GM12878 (cell line): Measurements from ENCODE around the gene CMSS1. TPM values are rescaled to one million over a fixed set of nuclear protein-coding genes. Genes with fewer than 3 reads are reported as not detected.

Source experiments
- ATAC-seq: fragments of 200-7000 bp; cut with Tn5 transposase; 3 replicates; pipeline ENCODE4 v1.9.1; 2020; ENCODE audit warnings: mild to moderate bottlenecking, moderate library complexity
- BruUV-seq: library from RNA; stranded (reverse); fragments of 400-500 nt; replicated peaks from 2 replicates; lab custom pipeline; 2021; lab: Mats Ljungman, UMichigan
- CTCF ChIA-PET: fragments of 300-600 bp; sonication (Branson Sonifier 250); formaldehyde crosslinking; extraction: SDS; loops from one replicate; lab custom pipeline; 2021; ENCODE audit warnings: inconsistent platforms; lab: Yijun Ruan, JAX
- POLR2A ChIA-PET: fragments of 350-600 bp; formaldehyde crosslinking; extraction: SDS; loops from one replicate; lab custom pipeline; 2021; ENCODE audit warnings: inconsistent platforms; lab: Charles Lee
- RAD21 ChIA-PET: fragments of 300-600 bp; sonication (Branson Sonifier 250); formaldehyde crosslinking; loops from one replicate; lab custom pipeline; 2023; ENCODE audit warnings: antibody characterized with exemption; ENCODE audit not compliant: unreplicated experiment; lab: Charles Lee
- SMC1A ChIA-PET: fragments of 300-600 bp; sonication (Branson Sonifier 250); formaldehyde crosslinking; loops from one replicate; lab custom pipeline; 2023; ENCODE audit not compliant: unreplicated experiment, uncharacterized antibody; lab: Charles Lee
- DNase-seq: peaks from one replicate; pipeline ENCODE4 v3.0.0-alpha.2; 2011; ENCODE audit warnings: low read depth, low spot score
- FAIRE-seq: peaks from 3 replicates; lab custom pipeline; 2011; peaks lifted over from hg19 to GRCh38; lab: Jason Lieb, UNC
- H2AFZ ChIP-seq: 2 replicates; pipeline ENCODE4 v1.6.0; 2011; ENCODE audit warnings: low read depth, low read length, control low read depth; ENCODE audit not compliant: control insufficient read depth
- H3K27ac ChIP-seq: 2 replicates; pipeline ENCODE4 v1.5.1; 2011; ENCODE audit warnings: control low read depth; ENCODE audit not compliant: control insufficient read depth, insufficient read depth
- H3K27me3 ChIP-seq, 2 experiments: replicated peaks in 1 of 2; 2 replicates each; pipeline versions ENCODE4 v1.6.0 to v1.6.1; 2011; ENCODE audit warnings: low read length in 1 of 2; ENCODE audit not compliant: control insufficient read depth in 2 of 2, insufficient read depth in 2 of 2
- H3K36me3 ChIP-seq, 2 experiments: 2 replicates each; pipeline ENCODE4 v1.5.1; 2011; ENCODE audit warnings: low read length in 1 of 2; ENCODE audit not compliant: control insufficient read depth in 2 of 2, insufficient read depth in 2 of 2
- H3K4me1 ChIP-seq: 2 replicates; pipeline ENCODE4 v1.6.1; 2011; ENCODE audit warnings: mild to moderate bottlenecking, low read length, moderate library complexity, mixed read lengths; ENCODE audit not compliant: control insufficient read depth, insufficient read depth
- H3K4me2 ChIP-seq: 2 replicates; pipeline ENCODE4 v1.6.0; 2011; ENCODE audit warnings: control low read depth; ENCODE audit not compliant: control insufficient read depth, insufficient read depth
- H3K4me3 ChIP-seq: fragments of 200-600 bp; sonication (generic); 2 replicates; pipeline ENCODE4 v1.5.1; 2016
- H3K79me2 ChIP-seq: 2 replicates; pipeline ENCODE4 v1.6.0; 2011; ENCODE audit warnings: low read length; ENCODE audit not compliant: control insufficient read depth, insufficient read depth
- H3K9ac ChIP-seq: 2 replicates; pipeline ENCODE4 v1.8.0; 2011; ENCODE audit warnings: low read length, control low read depth, mixed read lengths; ENCODE audit not compliant: control insufficient read depth, insufficient read depth
- H3K9me3 ChIP-seq: replicated peaks from 3 replicates; pipeline ENCODE4 v1.5.1; 2011; ENCODE audit warnings: mild to moderate bottlenecking, low read length; ENCODE audit not compliant: control insufficient read depth, insufficient read depth
- H4K20me1 ChIP-seq: 2 replicates; pipeline ENCODE4 v1.6.0; 2011; ENCODE audit not compliant: control insufficient read depth, insufficient read depth
- FOXK2 ChIP-seq: fragments of 450-650 bp; IDR thresholded peaks from 2 replicates; pipeline ENCODE4 v1.6.1; 2017; ENCODE audit warnings: mild to moderate bottlenecking, moderate library complexity
- POLR2AphosphoS5 ChIP-seq: IDR thresholded peaks from 2 replicates; pipeline ENCODE4 v1.6.1; 2011; ENCODE audit warnings: mild to moderate bottlenecking, low read length, inconsistent platforms
- ZSCAN29 ChIP-seq: fragments of 450-650 bp; IDR thresholded peaks from 2 replicates; pipeline ENCODE4 v1.6.1; 2017; ENCODE audit warnings: mild to moderate bottlenecking, moderate library complexity
- WGBS: methylation state at CpG from one replicate; pipeline ENCODE4 v1.1.6; 2016; ENCODE audit warnings: low lambda C conversion rate; ENCODE audit not compliant: insufficient replicate concordance, insufficient coverage; ENCODE audit errors: missing lambda C conversion rate; 5-methylcytosine and 5-hydroxymethylcytosine counted together
- in situ Hi-C: fragments of 300-500 bp; cut with MboI; formaldehyde crosslinking; loops from 9 replicates; pipeline ENCODE4 v1.14.3; 2018; ENCODE audit warnings: mixed read lengths
- intact Hi-C: fragments of 100-400 bp; cut with micrococcal nuclease; formaldehyde crosslinking; loops from one replicate; pipeline ENCODE4 v1.14.2; 2022; ENCODE audit not compliant: unreplicated experiment
- polyA plus RNA-seq, 11 experiments: library from polyadenylated mRNA; depleted of rRNA in 4 of 11; unstranded in 6 of 11; stranded (reverse) in 5 of 11; fragments of >200 nt; fragmentation: Nextera tagmentation in 4 of 11; fragmentation: Illumina TruSeq in 1 of 11; extraction: Ambion mirVana in 4 of 11; extraction: Trizol in 1 of 11; gene quantifications; 1 replicate in 1 of 11; 2 replicates in 10 of 11; pipeline versions ENCODE4 v1.2.1 to v1.2.3, GENCODE V29; 2011 to 2016; ENCODE audit warnings: inconsistent platforms in 2 of 11, missing spikeins in 2 of 11, low read depth in 1 of 11
- total RNA-seq, 4 experiments: library from RNA; depleted of rRNA in 3 of 4; stranded (reverse); fragments of >200 nt in 3 of 4; fragmentation: Illumina TruSeq in 1 of 4; extraction: Trizol in 1 of 4; gene quantifications; 2 replicates each; pipeline versions ENCODE4 v1.2.1 to v1.2.3, GENCODE V29; 2013 to 2021
- TF ChIP-seq, protein P1 (sequence below): IDR thresholded peaks from 2 replicates; pipeline ENCODE4 v1.6.1; 2011; ENCODE audit warnings: low read depth, low read length, improper control_type of control experiment, borderline replicate concordance
- TF ChIP-seq, protein P2 (sequence below): IDR thresholded peaks from 2 replicates; pipeline ENCODE4 v1.6.1; 2011; ENCODE audit warnings: borderline replicate concordance, low read depth, mild to moderate bottlenecking, moderate library complexity, mixed read lengths, low read length; ENCODE audit not compliant: insufficient read depth; ENCODE audit errors: extremely low read length
- TF ChIP-seq, protein P3 (sequence below): fragments of 450-650 bp; formaldehyde crosslinking; IDR thresholded peaks from 2 replicates; pipeline ENCODE4 v1.4.0; 2022; ENCODE audit warnings: mild to moderate bottlenecking, moderate library complexity
- TF ChIP-seq, protein P4 (sequence below): fragments of 450-650 bp; IDR thresholded peaks from 2 replicates; pipeline ENCODE4 v1.6.1; 2016; ENCODE audit warnings: mild to moderate bottlenecking
- TF ChIP-seq, protein P5 (sequence below): IDR thresholded peaks from 2 replicates; pipeline ENCODE4 v1.6.1; 2012; ENCODE audit warnings: low read depth, low read length, improper control_type of control experiment
- TF ChIP-seq, protein P6 (sequence below): fragments of 450-650 bp; IDR thresholded peaks from 2 replicates; pipeline ENCODE4 v1.6.1; 2017; ENCODE audit warnings: mild to moderate bottlenecking, moderate library complexity

Gene CMSS1
- total and polyA plus RNA-seq, 10 of the 15 experiments (the other 5 are each of a cell fraction or from before 2014, with no cell fraction given) = 31.0 to 118 (median 70.1) TPM

DNA sequence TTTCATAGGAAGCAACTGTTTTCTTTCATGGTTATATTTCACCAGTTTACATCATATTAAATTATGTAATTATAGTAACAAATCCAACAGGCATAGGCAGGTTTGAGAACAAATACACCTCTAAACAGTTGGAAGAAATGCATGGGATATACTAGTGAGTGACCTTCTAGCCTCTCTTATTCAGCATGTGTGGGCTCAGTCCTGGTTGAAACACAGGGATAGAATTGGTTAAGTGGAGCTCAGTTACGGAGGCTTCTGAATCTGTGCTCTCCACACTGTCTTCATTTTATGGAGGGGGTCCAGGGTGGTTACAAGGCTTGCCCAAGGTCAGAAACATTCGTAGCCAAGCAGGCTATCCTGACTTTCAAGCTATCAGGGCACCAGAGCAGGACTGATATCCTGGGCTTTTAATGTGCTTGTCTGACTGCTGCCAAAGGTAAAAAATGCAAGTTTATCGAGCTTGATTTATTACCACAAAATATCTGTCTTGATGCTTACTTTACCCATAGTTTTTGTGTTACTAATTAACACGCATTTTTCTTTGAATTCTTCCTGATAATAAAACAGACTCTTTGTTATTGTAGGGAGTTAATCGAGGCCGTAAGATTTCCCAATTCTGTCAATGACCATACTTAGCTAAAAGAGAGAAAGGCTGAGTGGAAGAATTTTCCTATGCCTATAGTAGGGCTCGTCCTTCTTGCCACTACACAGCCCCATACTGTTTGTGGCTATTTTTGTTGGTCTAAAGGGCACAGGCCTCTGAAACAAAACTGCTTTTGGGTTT lies 207.1 kb downstream of the CMSS1 start:
- Histone ChIP-seq H3K27ac (no peak overlapping the region), H3K79me2 (no peaks in the 10 kb centered on the region), H3K4me1 (peaks cover 3% of the 10 kb centered on the region; the same call in 1 of the 2 replicates), H2AFZ (no peak overlapping the region), H3K27me3 (no peaks in the 10 kb centered on the region), H3K9ac (no peak overlapping the region), H3K36me3 (no peaks in the 10 kb centered on the region), H3K4me2 (no peak overlapping the region), H4K20me1 (no peaks in the 10 kb centered on the region), H3K4me3 (no peak overlapping the region), H3K9me3 (no peaks in the 10 kb centered on the region)
- CTCF ChIA-PET = no interaction called here
- SMC1A ChIA-PET = interaction anchor here (0.6 kb wide), 2 partner anchors 11 to 12 kb away, joined by 3 to 4 read pairs; no protein-coding TSS in a partner anchor
- FAIRE-seq (no peak), DNase-seq (no peak), ATAC-seq (no peak)
- in situ Hi-C loops (no loop called here), intact Hi-C loops (no loop called here)
- RAD21 ChIA-PET = no interaction called here
- 93% methylated on average over 7 of the region's 7 CpGs for WGBS
- POLR2A ChIA-PET = no interaction called here
- BruUV-seq = no TSS peak
- TF ChIP-seq, protein P1, sequence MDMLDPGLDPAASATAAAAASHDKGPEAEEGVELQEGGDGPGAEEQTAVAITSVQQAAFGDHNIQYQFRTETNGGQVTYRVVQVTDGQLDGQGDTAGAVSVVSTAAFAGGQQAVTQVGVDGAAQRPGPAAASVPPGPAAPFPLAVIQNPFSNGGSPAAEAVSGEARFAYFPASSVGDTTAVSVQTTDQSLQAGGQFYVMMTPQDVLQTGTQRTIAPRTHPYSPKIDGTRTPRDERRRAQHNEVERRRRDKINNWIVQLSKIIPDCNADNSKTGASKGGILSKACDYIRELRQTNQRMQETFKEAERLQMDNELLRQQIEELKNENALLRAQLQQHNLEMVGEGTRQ = no peak
- no peak for TF ChIP-seq POLR2AphosphoS5
- TF ChIP-seq FOXK2 = no peak
- TF ChIP-seq, protein P2, sequence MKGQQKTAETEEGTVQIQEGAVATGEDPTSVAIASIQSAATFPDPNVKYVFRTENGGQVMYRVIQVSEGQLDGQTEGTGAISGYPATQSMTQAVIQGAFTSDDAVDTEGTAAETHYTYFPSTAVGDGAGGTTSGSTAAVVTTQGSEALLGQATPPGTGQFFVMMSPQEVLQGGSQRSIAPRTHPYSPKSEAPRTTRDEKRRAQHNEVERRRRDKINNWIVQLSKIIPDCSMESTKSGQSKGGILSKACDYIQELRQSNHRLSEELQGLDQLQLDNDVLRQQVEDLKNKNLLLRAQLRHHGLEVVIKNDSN = no peak
- TF ChIP-seq, protein P3, sequence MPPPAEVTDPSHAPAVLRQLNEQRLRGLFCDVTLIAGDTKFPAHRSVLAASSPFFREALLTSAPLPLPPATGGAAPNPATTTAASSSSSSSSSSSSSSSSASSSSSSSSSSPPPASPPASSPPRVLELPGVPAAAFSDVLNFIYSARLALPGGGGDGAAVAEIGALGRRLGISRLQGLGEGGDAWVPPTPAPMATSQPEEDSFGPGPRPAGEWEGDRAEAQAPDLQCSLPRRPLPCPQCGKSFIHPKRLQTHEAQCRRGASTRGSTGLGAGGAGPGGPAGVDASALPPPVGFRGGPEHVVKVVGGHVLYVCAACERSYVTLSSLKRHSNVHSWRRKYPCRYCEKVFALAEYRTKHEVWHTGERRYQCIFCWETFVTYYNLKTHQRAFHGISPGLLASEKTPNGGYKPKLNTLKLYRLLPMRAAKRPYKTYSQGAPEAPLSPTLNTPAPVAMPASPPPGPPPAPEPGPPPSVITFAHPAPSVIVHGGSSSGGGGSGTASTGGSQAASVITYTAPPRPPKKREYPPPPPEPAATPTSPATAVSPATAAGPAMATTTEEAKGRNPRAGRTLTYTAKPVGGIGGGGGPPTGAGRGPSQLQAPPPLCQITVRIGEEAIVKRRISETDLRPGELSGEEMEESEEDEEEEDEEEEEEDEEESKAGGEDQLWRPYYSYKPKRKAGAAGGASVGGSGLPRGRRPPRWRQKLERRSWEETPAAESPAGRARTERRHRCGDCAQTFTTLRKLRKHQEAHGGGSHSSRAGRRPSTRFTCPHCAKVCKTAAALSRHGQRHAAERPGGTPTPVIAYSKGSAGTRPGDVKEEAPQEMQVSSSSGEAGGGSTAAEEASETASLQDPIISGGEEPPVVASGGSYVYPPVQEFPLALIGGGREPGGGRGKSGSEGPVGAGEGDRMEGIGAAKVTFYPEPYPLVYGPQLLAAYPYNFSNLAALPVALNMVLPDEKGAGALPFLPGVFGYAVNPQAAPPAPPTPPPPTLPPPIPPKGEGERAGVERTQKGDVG = no peak
- TF ChIP-seq, protein P4, sequence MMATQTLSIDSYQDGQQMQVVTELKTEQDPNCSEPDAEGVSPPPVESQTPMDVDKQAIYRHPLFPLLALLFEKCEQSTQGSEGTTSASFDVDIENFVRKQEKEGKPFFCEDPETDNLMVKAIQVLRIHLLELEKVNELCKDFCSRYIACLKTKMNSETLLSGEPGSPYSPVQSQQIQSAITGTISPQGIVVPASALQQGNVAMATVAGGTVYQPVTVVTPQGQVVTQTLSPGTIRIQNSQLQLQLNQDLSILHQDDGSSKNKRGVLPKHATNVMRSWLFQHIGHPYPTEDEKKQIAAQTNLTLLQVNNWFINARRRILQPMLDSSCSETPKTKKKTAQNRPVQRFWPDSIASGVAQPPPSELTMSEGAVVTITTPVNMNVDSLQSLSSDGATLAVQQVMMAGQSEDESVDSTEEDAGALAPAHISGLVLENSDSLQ = no peak
- TF ChIP-seq ZSCAN29 = no peak
- TF ChIP-seq, protein P5, sequence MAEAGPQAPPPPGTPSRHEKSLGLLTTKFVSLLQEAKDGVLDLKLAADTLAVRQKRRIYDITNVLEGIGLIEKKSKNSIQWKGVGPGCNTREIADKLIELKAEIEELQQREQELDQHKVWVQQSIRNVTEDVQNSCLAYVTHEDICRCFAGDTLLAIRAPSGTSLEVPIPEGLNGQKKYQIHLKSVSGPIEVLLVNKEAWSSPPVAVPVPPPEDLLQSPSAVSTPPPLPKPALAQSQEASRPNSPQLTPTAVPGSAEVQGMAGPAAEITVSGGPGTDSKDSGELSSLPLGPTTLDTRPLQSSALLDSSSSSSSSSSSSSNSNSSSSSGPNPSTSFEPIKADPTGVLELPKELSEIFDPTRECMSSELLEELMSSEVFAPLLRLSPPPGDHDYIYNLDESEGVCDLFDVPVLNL = no peak
- TF ChIP-seq, protein P6, sequence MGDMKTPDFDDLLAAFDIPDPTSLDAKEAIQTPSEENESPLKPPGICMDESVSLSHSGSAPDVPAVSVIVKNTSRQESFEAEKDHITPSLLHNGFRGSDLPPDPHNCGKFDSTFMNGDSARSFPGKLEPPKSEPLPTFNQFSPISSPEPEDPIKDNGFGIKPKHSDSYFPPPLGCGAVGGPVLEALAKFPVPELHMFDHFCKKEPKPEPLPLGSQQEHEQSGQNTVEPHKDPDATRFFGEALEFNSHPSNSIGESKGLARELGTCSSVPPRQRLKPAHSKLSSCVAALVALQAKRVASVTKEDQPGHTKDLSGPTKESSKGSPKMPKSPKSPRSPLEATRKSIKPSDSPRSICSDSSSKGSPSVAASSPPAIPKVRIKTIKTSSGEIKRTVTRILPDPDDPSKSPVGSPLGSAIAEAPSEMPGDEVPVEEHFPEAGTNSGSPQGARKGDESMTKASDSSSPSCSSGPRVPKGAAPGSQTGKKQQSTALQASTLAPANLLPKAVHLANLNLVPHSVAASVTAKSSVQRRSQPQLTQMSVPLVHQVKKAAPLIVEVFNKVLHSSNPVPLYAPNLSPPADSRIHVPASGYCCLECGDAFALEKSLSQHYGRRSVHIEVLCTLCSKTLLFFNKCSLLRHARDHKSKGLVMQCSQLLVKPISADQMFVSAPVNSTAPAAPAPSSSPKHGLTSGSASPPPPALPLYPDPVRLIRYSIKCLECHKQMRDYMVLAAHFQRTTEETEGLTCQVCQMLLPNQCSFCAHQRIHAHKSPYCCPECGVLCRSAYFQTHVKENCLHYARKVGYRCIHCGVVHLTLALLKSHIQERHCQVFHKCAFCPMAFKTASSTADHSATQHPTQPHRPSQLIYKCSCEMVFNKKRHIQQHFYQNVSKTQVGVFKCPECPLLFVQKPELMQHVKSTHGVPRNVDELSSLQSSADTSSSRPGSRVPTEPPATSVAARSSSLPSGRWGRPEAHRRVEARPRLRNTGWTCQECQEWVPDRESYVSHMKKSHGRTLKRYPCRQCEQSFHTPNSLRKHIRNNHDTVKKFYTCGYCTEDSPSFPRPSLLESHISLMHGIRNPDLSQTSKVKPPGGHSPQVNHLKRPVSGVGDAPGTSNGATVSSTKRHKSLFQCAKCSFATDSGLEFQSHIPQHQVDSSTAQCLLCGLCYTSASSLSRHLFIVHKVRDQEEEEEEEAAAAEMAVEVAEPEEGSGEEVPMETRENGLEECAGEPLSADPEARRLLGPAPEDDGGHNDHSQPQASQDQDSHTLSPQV = no peak
